GM18526 (cell line): ENCODE data around the gene SLC6A9.

Source experiments
- POLR2A ChIP-seq: IDR thresholded peaks from 3 replicates; pipeline ENCODE4 v1.6.1; 2011; ENCODE audit not compliant: insufficient read length; ENCODE audit errors: extremely low read depth

SLC6A9 gene

DNA sequence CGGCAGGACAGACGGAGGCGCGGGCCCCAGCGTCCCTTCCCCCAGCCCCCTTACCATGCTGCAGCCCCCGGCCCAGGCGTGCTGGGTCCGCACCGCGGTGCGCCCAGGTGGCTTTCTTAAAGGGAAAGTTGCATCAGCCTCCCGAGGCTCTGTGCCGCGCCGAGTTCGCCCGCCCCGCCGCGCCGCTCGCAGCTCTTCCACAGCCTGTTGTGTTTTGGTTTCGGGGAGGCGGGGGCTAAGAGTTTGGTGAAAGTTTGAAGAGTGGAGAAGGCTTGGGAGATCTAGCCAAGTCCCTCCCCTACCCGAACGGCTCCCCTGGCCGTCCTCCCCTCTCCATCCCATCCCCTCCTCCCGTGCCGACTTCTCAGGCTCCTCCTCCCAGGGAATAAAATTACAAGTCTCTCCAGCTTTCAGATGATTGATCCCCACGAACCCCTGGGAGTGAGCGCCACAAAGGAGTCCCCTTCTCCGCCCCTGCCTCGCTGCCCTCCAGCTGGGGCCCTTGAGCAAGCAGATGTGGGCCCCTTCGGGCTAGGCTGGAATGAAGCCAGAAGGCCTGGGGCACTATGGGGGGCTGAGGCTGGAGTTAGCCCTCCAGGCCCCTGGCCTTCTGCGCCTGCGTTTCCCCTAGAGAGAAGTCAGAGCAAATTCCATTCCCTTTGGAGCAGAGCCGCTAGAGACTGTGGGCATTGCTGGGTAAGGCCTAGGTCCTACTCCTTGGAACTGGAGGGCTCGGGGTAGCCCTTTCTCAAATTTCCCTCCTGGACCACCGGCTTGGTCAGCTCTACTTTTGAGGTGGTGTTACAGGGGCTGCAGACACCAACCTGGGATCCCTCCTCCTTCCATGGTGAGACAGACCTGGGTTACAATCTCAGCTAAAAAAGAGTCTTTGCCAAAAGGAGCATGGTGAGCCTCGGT, at the start of gene SLC6A9:
TSS of gene SLC6A9 (minus strand) at position 211 of the 918 bp plus-strand sequence. CDS start 7,185 bp downstream, outside the sequence.
- no peak for TF ChIP-seq POLR2A

DNA sequence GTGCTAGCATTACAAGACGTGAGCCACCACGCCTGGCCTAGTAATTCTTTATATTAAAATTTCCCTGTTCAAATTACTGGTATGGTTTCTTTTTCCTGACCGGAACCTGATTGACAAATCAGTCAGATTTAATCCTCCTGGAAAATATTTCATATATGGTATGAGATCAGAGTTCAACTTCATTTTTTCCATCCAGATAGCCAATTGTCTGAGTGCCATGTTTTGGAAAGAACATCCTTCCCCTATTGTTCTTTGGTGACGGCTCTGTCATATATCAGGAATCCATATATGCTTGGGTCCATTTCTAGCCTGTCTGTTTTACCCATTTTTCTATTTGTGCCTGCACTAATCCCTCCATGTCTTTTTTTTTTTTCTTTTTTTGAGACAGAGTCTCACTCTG, 48.3 kb upstream of the SLC6A9 start:
- no peak for TF ChIP-seq POLR2A

DNA sequence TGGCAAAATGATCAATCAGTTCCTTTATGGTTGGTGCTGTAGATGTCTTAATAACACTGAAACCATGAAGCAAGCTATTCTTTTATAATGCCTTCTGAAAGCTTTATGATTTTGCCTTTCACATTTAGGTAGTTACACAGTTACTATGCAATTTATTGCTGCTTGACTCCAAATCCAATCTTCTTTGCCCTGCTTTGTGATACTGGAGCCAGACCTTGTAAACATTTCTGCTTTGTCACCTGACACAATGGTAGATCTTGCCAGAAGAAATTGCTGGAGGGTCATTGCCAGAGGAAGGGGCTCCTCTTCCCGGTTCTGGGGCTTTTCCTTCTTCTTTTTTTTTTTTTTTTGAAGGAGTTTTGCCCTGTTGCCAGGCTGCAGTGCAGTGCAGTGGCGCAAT, 46.8 kb upstream of the SLC6A9 start:
- TF ChIP-seq POLR2A, result no peak

DNA sequence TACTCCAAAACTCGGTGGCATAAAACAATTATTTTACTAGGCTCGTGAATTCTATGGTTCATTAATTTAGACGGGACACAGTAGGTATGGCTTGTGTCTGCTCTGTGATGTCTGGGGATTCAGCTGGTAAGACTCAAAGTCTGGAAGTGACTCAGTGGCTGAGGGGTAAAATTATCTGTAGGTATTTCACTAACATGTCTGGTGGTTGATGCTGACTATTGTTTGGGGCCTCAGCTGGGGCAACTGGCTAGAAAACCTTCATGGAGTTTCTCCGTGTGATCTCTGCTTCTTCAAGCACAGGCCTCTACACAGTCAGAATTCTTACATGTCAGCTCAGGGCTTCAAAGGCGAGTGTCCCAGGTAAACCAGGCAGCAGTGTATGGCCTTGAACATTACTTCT, 46.2 kb upstream of the SLC6A9 start:
- TF ChIP-seq POLR2A, result no peak

DNA sequence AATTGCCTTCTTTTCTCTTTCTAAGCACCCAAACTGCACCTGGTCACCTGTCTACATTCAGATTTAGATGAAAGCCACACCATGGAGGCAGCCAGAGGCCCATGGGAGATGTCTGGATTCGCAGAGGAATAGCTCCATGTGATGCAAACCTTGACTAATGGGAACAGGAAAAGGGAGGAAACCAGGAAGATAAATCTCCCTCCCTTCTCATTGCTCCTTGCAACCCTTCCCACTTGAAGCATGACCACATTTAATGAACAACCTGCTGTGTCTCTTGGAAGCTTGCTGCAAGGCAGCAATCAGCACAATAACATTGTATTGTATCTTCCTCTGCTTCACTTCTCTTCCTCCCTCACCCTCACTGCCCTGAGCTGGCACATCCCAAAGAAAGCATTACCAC, 44.8 kb upstream of the SLC6A9 start:
- TF ChIP-seq POLR2A, result no peak

DNA sequence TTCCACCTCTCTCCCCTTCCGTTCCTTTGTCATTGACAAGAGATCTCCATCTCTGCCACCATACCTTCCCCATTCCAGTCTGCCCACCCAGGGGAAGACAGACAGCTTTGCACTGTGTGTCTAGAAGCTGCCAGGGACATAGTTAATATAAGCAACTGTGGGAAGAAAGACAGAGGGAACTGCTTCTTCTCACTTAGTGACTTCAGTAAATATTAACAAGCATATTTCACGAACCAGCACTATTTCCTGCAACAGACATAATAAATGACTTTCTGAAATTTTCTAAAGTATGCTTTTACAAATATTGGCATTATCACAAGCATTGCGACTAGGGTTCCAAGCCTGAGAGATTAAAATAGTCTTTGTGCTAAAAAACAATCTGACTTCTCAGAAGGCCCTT, 43.2 kb upstream of the SLC6A9 start:
- TF ChIP-seq POLR2A, result no peak

DNA sequence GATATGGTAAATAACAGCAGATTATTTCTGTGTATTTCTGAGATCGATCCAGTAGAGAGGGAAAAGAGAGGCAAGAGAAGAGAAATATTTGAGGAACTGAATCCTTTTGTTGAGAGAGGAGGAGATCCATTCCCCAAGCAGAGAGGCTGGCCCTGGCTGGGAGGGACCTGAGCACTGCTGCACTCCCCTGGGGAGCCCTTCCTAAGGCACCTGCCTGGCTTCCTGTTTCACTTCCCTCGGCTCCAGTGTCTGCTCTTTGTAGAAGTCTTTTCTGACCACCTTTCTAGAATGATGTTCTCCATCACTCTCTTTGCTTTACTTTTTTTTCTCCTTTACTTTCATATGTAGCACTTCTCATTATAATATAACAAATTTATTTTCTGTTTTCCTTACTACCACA, 42.3 kb upstream of the SLC6A9 start:
- TF ChIP-seq POLR2A, result no peak

DNA sequence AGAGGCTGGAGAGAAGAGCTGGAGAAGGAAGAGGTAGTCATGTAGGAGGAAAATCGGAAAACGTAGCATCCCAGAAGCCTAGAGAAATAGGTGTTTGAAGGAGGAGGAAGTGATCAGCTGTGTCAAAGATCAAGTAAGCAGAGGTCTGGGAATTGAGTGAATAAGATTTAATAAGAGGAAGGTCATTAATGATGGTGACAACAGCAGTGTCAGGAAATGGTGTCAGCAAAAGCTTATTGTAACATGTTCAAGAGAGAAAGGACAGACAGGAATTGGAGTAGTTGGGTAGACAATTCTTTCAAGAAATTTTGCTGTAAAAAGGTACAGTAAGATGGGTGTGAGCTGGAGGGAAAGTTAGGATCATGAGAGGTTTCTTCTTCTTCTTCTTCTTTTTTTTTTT, 41.6 kb upstream of the SLC6A9 start:
- no peak for TF ChIP-seq POLR2A

DNA sequence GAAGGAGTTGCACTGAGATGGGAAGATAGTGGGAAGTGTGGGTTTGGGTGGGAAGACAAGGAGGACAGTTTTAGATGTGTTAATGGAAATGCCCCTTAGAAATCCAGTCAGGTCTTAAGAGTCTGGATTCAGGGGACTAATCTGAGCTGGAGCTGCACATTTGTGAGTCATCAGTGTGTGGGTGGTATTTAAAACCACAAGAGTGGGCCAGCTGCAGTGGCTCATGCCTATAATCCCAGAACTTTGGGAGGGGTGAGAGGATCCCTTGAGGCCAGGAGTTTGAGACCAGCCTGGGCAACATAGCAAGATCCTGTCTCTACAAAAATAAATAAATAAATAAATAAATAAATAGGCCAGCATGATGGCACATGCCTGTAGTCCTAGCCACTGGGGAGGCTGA, 40.9 kb upstream of the SLC6A9 start:
- no peak for TF ChIP-seq POLR2A

DNA sequence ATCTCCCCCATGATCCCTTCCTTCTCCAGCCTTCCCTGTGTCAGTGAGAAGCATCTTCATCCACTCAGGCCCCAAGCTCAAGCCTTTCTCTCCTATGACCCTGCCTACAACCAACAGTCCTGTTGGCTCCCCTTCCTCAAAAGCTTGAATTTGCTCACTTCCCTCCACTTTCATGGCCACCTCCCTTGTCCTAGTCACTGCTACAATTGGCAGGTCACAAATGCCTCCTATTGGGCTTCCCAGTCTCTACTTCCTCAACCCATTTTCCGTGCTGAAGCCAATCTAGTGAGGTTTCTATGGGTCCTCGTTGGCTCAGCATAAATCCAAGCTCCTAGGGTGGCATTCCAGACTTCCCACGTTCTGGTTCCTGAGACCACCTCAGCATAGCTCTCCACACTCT, 40.2 kb upstream of the SLC6A9 start:
- TF ChIP-seq POLR2A, result no peak

DNA sequence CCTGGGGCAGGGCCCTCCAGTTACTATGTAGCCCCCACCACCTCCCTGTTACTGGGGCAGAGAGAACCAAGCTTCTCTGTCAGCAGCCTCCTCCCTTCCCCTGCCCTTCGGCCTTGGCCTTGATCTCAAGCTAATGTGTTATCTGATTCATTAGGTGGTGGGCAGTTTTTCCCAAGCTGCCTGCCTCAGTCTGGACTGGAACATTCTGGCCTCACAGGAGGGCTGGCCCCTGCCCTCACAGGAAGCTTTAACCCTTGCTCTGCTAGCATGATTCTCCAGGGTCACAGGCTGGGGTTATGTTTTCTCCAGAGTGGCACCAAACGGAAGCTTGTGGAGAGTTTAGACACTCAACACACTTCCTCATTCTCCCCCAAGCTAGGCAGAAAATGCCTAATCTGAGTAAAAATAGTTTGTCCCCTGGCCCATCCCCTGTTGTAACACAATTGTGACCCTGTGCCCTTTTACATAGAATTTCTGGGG, 37.2 kb upstream of the SLC6A9 start:
- TF ChIP-seq POLR2A, result no peak

DNA sequence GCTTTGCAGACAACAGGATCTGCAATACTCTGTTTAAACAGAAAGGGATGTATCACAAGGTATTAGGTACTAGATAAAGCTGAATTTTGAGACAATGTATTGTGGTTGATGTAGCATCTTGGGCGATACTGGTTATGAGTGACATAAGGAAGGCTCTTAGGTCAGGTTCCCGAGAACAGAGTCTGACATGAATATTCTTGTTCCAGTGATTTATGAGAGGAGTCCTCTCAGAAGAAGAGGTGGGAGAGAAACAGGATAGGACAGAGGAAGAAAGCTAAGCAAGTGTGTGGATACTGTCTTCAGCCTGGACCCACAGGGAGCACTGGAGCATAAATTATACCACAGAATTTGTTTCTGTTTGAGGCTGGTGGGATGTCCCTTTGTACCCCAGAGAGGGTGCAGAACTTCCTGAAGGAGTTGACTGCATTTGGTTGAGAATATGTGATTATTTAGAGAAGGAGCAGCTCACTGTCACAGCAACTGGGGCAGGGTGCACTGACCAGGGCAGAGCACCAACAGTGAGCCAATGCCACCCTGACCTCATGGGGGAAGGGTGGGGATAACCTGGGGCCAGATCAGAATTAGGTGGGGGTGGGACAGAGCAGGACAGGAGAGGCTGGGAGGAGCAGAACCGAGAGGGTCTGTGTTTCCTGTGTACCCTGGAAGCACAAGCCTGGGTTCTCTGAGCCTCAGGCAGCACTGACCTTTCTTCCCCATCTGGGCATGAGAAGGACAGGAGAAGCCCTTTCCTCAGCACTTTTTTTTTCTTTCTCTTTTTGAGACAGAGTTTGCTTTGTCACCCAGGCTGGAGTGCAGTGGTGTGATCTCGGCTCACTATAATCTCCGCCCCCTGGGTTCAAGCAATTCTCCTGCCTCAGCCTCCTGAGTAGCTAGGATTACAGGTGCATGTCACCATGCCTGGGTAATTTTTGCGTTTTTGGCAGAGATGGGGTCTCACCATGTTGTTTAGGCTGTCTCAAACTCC, 36.3 kb upstream of the SLC6A9 start:
- TF ChIP-seq POLR2A, result no peak

DNA sequence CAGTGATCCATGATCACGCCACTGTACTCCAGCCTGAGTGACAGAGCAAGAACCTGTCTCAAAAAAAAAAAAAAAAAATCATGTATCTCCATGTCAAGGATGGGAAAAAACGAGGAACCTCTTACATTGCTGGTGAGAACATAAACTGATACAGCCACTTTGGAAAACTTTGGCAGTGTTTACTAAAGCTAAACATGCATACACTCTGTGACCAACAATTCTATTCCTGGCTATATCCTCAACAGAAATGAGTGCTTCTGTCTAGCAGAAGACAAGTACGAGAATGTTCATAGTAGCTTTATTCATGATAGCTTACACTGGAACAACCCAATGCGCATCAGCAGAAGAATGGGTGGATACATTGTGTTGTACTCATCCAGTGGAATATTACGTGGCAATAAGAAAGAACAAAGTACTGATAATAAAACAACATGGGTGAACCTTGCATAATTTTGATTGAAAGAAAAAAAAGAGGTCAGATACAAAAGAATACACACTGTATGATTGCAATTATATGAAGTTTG, 31.5 kb upstream of the SLC6A9 start:
- no peak for TF ChIP-seq POLR2A

DNA sequence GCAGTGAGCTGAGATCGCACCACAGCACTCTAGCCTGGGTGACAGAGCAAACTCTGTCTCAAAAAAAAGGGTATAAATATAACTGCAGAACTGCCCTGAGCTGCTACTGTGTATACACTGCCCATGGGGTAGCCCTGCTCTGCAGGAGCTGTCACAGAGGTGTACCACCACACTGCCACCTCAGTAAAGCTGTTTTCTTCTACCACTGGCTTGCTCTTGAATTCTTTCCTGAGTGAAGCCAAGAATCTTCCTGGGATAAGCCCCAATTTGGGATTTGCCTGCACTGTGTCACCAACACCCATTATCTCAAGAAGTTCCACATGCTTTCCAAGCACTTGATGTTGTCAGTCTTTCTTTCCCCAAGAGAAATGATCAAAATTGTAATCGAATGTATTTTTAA, 30.6 kb upstream of the SLC6A9 start:
- TF ChIP-seq POLR2A, result no peak

DNA sequence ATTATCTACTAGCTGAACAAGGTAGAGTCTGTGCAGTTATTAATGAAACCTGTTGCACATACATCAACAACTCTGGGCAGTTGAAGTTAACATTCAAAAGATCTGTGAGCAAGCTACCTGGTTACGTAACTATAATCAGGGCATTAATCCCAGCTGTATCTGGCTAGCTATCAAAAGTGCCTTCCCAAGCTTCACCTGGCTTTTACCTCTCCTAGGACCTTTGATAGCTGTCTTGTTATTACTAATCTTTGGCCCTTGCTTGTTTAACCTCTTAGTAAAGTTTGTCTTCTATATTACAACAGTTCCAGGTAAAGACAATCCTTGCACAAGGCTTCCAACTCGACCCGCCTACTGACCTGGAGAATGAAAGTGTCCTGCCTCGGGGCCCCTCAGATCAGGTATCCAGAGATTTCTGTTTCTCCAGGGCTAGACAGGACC, 29.6 kb upstream of the SLC6A9 start:
- TF ChIP-seq POLR2A, result no peak

DNA sequence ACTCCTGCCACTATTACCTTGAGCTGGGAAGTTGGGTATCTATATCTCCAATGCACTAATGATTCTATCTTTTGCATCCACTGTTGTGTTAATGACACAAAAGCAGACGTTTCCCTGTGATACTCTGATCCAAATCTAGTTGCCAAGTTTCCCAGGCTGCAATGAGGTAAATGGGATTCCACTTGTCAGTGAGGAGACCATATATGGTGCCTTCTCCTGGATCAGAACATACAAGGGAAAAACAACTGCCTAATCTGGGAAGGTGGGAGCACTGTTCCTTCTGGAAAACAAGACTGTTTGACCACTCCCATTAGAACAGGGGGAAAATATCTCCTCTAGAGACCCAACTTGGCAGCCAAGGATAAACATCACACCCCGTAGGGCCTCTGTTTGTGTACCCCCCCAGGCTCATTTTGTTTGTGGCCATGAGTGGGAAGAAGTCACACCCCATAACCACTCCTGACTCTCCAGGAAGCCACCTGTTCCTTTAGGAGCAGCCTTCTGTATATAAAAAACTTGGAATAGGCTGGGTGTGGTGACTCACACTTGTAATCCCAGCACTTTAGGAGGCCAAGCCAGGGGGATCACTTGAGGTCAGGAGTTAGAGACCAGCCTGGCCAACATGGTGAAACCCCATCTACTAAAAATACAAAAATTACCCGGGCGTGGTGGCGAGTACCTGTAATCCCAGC, 28.5 kb upstream of the SLC6A9 start:
- no peak for TF ChIP-seq POLR2A
